ENCODE data around the gene SPTLC3. TPM values are rescaled to one million over a fixed set of nuclear protein-coding genes. Genes with fewer than 3 reads are reported as not detected.

Gene SPTLC3
- total RNA-seq, 2 experiments from 2014 or later, result 0.38 to 0.59 TPM

- ChIA-PET CTCF (no interaction called here), POLR2A (no interaction called here)
- no peaks in the 10 kb centered on the region for H3K9me3 ChIP-seq (ENCODE audit: control insufficient read depth in 1 of 2, insufficient read depth in 1 of 2, low read length in 2 of 2)
- no peak for TF ChIP-seq CTCF (IDR thresholded peaks at IDR 0.05)
- DNase-seq (no peak), ATAC-seq (ENCODE audit: poor library complexity) (no peak)
- Mint-ChIP-seq H3K27ac (no peak overlapping the region), H3K4me1 (ENCODE audit: low read depth) (no peaks in the 10 kb centered on the region), H3K27me3 (no peaks in the 10 kb centered on the region), H3K4me3 (no peak overlapping the region), H3K36me3 (ENCODE audit: low read depth) (no peaks in the 10 kb centered on the region), H3K9me3 (peaks cover 2% of the 10 kb centered on the region)
- intact Hi-C loops (cut with DNase I, micrococcal nuclease), result no loop called here
- no peak overlapping the region for H3K4me3 ChIP-seq (ENCODE audit: low read length)
- no peaks in the 10 kb centered on the region for H3K36me3 ChIP-seq (ENCODE audit: insufficient read depth, low read length)
- H3K27me3 ChIP-seq (ENCODE audit: control insufficient read depth in 1 of 2, insufficient read depth in 2 of 2, low read length in 2 of 2), result no peaks in the 10 kb centered on the region
- no peak overlapping the region for H3K27ac ChIP-seq (ENCODE audit: low read depth in 1 of 2, low read length in 2 of 2)
- no peaks in the 10 kb centered on the region for H3K4me1 ChIP-seq (ENCODE audit: insufficient read depth, low read length)
Observed at GRCh38 chr20:12999201-12999600, 9.6 kb upstream of the SPTLC3 start.

GRCh38 chr20:13002251-13002650 is 6.5 kb upstream of the SPTLC3 start:
- Mint-ChIP-seq H3K36me3 (ENCODE audit: low read depth) (no peaks in the 10 kb centered on the region), H3K4me3 (no peak overlapping the region), H3K9me3 (no peaks in the 10 kb centered on the region), H3K4me1 (ENCODE audit: low read depth) (no peaks in the 10 kb centered on the region), H3K27ac (no peak overlapping the region), H3K27me3 (no peaks in the 10 kb centered on the region)
- ATAC-seq (ENCODE audit: poor library complexity), result no peak
- Histone ChIP-seq H3K4me1 (ENCODE audit: insufficient read depth, low read length) (no peaks in the 10 kb centered on the region), H3K27me3 (ENCODE audit: control insufficient read depth in 1 of 2, insufficient read depth in 2 of 2, low read length in 2 of 2) (no peaks in the 10 kb centered on the region), H3K27ac (ENCODE audit: low read depth in 1 of 2, low read length in 2 of 2) (no peak overlapping the region), H3K4me3 (ENCODE audit: low read length) (no peak overlapping the region), H3K36me3 (ENCODE audit: insufficient read depth, low read length) (no peaks in the 10 kb centered on the region), H3K9me3 (ENCODE audit: control insufficient read depth in 1 of 2, insufficient read depth in 1 of 2, low read length in 2 of 2) (no peaks in the 10 kb centered on the region)
- POLR2A ChIA-PET, result no interaction called here
- TF ChIP-seq CTCF (IDR thresholded peaks at IDR 0.05), result no peak
- CTCF ChIA-PET, result no interaction called here
- intact Hi-C loops (cut with DNase I, micrococcal nuclease), result no loop called here
- DNase-seq, result no peak

GRCh38 chr20:13006825-13007224 is 1.9 kb upstream of the SPTLC3 start:
- ATAC-seq (ENCODE audit: poor library complexity) (no peak), DNase-seq (no peak)
- Mint-ChIP-seq H3K36me3 (ENCODE audit: low read depth) (no peaks in the 10 kb centered on the region), H3K27me3 (no peaks in the 10 kb centered on the region), H3K4me1 (ENCODE audit: low read depth) (peaks cover 33% of the 10 kb centered on the region), H3K27ac (no peak overlapping the region), H3K4me3 (peak overlapping the region; percentile 18), H3K9me3 (no peaks in the 10 kb centered on the region)
- intact Hi-C loops (cut with DNase I, micrococcal nuclease), result no loop called here
- no peak overlapping the region for H3K27ac ChIP-seq (ENCODE audit: low read depth in 1 of 2, low read length in 2 of 2)
- ChIA-PET CTCF (no interaction called here), POLR2A (no interaction called here)
- no peaks in the 10 kb centered on the region for H3K27me3 ChIP-seq (ENCODE audit: control insufficient read depth in 1 of 2, insufficient read depth in 2 of 2, low read length in 2 of 2)
- no peaks in the 10 kb centered on the region for H3K36me3 ChIP-seq (ENCODE audit: insufficient read depth, low read length)
- H3K9me3 ChIP-seq (ENCODE audit: control insufficient read depth in 1 of 2, insufficient read depth in 1 of 2, low read length in 2 of 2), result no peaks in the 10 kb centered on the region
- peaks cover 6% of the 10 kb centered on the region for H3K4me1 ChIP-seq (ENCODE audit: insufficient read depth, low read length)
- no peak overlapping the region for H3K4me3 ChIP-seq (ENCODE audit: low read length)
- no peak for TF ChIP-seq CTCF (IDR thresholded peaks at IDR 0.05)

Measured in CD4-positive, alpha-beta T cell (primary cell).